ENCODE measurements around the gene PALD1.

DNA sequence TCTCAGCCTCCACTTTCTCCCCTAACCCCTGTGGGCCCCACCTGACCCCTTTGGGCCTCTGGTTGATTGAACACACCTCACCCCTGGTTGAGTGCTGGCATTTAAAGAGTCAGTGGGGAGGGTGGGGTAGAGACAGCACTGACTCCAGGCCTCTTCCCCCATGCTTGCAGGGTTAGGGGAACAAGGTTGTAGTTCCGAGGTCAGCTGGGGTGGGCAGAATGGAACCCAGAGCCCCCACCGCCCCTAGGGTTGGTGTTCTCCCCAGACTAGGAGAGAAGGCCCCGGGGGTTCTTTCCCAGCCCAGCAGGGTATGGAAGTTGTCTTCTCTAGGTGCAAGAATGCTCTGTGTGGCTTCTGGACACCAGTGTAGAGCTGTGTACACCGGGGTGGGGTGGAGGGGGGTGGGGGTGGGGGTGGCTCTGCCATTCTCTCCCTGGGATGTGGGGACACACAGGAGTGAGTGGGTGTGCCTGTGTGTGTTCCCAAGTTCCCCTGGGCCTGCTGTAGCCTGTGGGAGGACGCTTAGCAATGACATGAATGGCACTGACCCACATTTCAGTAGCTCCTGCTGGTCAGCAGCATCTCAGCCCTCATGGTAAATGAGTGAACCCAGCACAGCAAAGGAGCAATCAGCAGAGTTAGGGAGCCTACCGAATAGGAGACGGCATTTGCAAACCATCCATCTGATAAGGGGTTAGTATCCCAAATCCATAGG is 90.4 kb downstream of the PALD1 start:
- no peak for TF ChIP-seq CEBPB (IDR thresholded peaks at IDR 0.05; ENCODE audit: low read depth)
- TF ChIP-seq, protein P1, sequence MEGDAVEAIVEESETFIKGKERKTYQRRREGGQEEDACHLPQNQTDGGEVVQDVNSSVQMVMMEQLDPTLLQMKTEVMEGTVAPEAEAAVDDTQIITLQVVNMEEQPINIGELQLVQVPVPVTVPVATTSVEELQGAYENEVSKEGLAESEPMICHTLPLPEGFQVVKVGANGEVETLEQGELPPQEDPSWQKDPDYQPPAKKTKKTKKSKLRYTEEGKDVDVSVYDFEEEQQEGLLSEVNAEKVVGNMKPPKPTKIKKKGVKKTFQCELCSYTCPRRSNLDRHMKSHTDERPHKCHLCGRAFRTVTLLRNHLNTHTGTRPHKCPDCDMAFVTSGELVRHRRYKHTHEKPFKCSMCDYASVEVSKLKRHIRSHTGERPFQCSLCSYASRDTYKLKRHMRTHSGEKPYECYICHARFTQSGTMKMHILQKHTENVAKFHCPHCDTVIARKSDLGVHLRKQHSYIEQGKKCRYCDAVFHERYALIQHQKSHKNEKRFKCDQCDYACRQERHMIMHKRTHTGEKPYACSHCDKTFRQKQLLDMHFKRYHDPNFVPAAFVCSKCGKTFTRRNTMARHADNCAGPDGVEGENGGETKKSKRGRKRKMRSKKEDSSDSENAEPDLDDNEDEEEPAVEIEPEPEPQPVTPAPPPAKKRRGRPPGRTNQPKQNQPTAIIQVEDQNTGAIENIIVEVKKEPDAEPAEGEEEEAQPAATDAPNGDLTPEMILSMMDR (IDR thresholded peaks at IDR 0.05 in 2 of 3, conservative IDR thresholded peaks at IDR 0.05 in 1 of 3; ENCODE audit: borderline replicate concordance in 1 of 3, insufficient read depth in 1 of 3, low read depth in 2 of 3, low read length in 2 of 3) = no peak
- no peak for TF ChIP-seq POLR2AphosphoS5 (IDR thresholded peaks at IDR 0.05; ENCODE audit: low read depth, low read length)
- TF ChIP-seq, protein P2, sequence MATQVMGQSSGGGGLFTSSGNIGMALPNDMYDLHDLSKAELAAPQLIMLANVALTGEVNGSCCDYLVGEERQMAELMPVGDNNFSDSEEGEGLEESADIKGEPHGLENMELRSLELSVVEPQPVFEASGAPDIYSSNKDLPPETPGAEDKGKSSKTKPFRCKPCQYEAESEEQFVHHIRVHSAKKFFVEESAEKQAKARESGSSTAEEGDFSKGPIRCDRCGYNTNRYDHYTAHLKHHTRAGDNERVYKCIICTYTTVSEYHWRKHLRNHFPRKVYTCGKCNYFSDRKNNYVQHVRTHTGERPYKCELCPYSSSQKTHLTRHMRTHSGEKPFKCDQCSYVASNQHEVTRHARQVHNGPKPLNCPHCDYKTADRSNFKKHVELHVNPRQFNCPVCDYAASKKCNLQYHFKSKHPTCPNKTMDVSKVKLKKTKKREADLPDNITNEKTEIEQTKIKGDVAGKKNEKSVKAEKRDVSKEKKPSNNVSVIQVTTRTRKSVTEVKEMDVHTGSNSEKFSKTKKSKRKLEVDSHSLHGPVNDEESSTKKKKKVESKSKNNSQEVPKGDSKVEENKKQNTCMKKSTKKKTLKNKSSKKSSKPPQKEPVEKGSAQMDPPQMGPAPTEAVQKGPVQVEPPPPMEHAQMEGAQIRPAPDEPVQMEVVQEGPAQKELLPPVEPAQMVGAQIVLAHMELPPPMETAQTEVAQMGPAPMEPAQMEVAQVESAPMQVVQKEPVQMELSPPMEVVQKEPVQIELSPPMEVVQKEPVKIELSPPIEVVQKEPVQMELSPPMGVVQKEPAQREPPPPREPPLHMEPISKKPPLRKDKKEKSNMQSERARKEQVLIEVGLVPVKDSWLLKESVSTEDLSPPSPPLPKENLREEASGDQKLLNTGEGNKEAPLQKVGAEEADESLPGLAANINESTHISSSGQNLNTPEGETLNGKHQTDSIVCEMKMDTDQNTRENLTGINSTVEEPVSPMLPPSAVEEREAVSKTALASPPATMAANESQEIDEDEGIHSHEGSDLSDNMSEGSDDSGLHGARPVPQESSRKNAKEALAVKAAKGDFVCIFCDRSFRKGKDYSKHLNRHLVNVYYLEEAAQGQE (IDR thresholded peaks at IDR 0.05; ENCODE audit: low read depth) = no peak
- no peak for TF ChIP-seq POLR2A (IDR thresholded peaks at IDR 0.05; ENCODE audit: borderline replicate concordance, extremely low read depth, insufficient read depth, insufficient read length)
- no peak for TF ChIP-seq ZFX (IDR thresholded peaks at IDR 0.05)
- no peak for TF ChIP-seq TCF7L2 (IDR thresholded peaks at IDR 0.05; ENCODE audit: borderline replicate concordance, extremely low read depth, insufficient read depth, insufficient read length)
- TF ChIP-seq, protein P3, sequence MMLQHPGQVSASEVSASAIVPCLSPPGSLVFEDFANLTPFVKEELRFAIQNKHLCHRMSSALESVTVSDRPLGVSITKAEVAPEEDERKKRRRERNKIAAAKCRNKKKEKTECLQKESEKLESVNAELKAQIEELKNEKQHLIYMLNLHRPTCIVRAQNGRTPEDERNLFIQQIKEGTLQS (IDR thresholded peaks at IDR 0.05) = no peak
- TF ChIP-seq YY1 (IDR thresholded peaks at IDR 0.05; ENCODE audit: extremely low read depth, insufficient replicate concordance, low read depth, low read length) = no peak
- TF ChIP-seq, protein P4, sequence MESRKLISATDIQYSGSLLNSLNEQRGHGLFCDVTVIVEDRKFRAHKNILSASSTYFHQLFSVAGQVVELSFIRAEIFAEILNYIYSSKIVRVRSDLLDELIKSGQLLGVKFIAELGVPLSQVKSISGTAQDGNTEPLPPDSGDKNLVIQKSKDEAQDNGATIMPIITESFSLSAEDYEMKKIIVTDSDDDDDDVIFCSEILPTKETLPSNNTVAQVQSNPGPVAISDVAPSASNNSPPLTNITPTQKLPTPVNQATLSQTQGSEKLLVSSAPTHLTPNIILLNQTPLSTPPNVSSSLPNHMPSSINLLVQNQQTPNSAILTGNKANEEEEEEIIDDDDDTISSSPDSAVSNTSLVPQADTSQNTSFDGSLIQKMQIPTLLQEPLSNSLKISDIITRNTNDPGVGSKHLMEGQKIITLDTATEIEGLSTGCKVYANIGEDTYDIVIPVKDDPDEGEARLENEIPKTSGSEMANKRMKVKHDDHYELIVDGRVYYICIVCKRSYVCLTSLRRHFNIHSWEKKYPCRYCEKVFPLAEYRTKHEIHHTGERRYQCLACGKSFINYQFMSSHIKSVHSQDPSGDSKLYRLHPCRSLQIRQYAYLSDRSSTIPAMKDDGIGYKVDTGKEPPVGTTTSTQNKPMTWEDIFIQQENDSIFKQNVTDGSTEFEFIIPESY (IDR thresholded peaks at IDR 0.05; ENCODE audit: extremely low read depth, insufficient replicate concordance, low read length) = no peak
- TF ChIP-seq, protein P5, sequence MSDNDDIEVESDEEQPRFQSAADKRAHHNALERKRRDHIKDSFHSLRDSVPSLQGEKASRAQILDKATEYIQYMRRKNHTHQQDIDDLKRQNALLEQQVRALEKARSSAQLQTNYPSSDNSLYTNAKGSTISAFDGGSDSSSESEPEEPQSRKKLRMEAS (IDR thresholded peaks at IDR 0.05) = no peak
- no peak for TF ChIP-seq EZH2 (IDR thresholded peaks at IDR 0.05)

All from HCT116 (cell line).